Skeletal muscle satellite cell (primary cell): Measurements from ENCODE around the gene BMX. TPM values are rescaled to one million over a fixed set of nuclear protein-coding genes. Genes with fewer than 3 reads are reported as not detected.

Experiments
- H3K27me3 ChIP-seq: 2 replicates; pipeline ENCODE4 v1.7.0; 2013; ENCODE audit warnings: low read length; ENCODE audit not compliant: control insufficient read depth, insufficient read depth
- H3K36me3 ChIP-seq: 2 replicates; pipeline ENCODE4 v1.7.0; 2013; ENCODE audit warnings: mild to moderate bottlenecking, control low read depth, low read length; ENCODE audit not compliant: insufficient read depth
- H3K4me1 ChIP-seq: 2 replicates; pipeline ENCODE4 v1.7.0; 2013; ENCODE audit warnings: low read length; ENCODE audit not compliant: control insufficient read depth, insufficient read depth
- H3K4me2 ChIP-seq: 2 replicates; pipeline ENCODE4 v1.7.0; 2013; ENCODE audit warnings: mild to moderate bottlenecking, low read length
- H3K4me3 ChIP-seq: 2 replicates; pipeline ENCODE4 v1.7.0; 2013; ENCODE audit warnings: low read length
- H3K9ac ChIP-seq: 2 replicates; pipeline ENCODE4 v1.7.0; 2013; ENCODE audit warnings: mild to moderate bottlenecking, low read depth, low read length, moderate library complexity
- H3K9me3 ChIP-seq: replicated peaks from 2 replicates; pipeline ENCODE4 v1.7.0; 2013; ENCODE audit warnings: mild to moderate bottlenecking, control low read depth, low read length
- total RNA-seq: library from RNA; depleted of rRNA; stranded (reverse); fragments of >200 nt; gene quantifications from 2 replicates; pipeline ENCODE4 v1.2.3, GENCODE V29; 2012; rRNA removed

BMX gene
- not detected in 2 replicates for total RNA-seq

- H3K36me3 ChIP-seq, result no peaks in the 10 kb centered on the region
- H3K4me1 ChIP-seq, result no peaks in the 10 kb centered on the region
- H3K27me3 ChIP-seq, result peaks cover 39% of the 10 kb centered on the region
- no peaks in the 10 kb centered on the region for H3K9me3 ChIP-seq
- no peak within 1 kb of the TSS for H3K4me3 ChIP-seq
- no peak within 1 kb of the TSS for H3K4me2 ChIP-seq
- no peak within 1 kb of the TSS for H3K9ac ChIP-seq
Observed at GRCh38 chrX:15500497-15500966, at the start of gene BMX. TSS of gene BMX (plus strand) at chrX:15500807. CDS start at chrX:15508354, 7,547 bp downstream.

- no peaks in the 10 kb centered on the region for H3K4me1 ChIP-seq
- H3K27me3 ChIP-seq, result no peaks in the 10 kb centered on the region
- no peaks in the 10 kb centered on the region for H3K36me3 ChIP-seq
- no peak overlapping the region for H3K9ac ChIP-seq
- no peak overlapping the region for H3K4me3 ChIP-seq
- H3K9me3 ChIP-seq, result no peaks in the 10 kb centered on the region
- no peak overlapping the region for H3K4me2 ChIP-seq
Observed at GRCh38 chrX:15451913-15452312, 48.7 kb upstream of the BMX start.

DNA sequence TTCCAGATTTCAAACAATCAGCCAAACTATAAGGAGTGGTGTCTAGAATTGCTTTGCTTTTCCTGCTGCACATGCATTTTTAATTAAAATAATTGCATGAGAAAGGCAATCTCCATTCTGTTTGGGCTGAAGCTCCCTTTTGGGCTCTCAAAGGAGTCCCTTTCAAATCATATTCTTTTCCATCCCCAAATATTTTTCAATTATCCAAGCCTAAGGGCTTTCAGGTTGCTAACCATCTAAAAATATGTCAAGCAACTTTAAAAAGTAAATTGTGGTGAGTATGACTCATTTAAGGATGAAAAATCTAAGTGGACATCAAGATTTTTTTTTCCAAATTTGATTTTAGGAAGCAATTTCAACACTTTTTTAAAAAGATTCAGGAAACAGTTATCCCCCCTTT, 35.9 kb upstream of the BMX start:
- Histone ChIP-seq H3K36me3 (no peaks in the 10 kb centered on the region), H3K9me3 (no peaks in the 10 kb centered on the region), H3K4me3 (no peak overlapping the region), H3K4me1 (no peaks in the 10 kb centered on the region), H3K4me2 (no peak overlapping the region), H3K9ac (no peak overlapping the region), H3K27me3 (no peaks in the 10 kb centered on the region)

GRCh38 chrX:15465347-15465746, 35.3 kb upstream of the BMX start:
- Histone ChIP-seq H3K27me3 (no peaks in the 10 kb centered on the region), H3K9ac (no peak overlapping the region), H3K9me3 (no peaks in the 10 kb centered on the region), H3K36me3 (no peaks in the 10 kb centered on the region), H3K4me2 (no peak overlapping the region), H3K4me1 (no peaks in the 10 kb centered on the region), H3K4me3 (no peak overlapping the region)

- no peaks in the 10 kb centered on the region for H3K9me3 ChIP-seq
- no peaks in the 10 kb centered on the region for H3K4me1 ChIP-seq
- H3K4me3 ChIP-seq, result no peak overlapping the region
- no peaks in the 10 kb centered on the region for H3K36me3 ChIP-seq
- no peaks in the 10 kb centered on the region for H3K27me3 ChIP-seq
- H3K9ac ChIP-seq, result no peak overlapping the region
- no peak overlapping the region for H3K4me2 ChIP-seq
Observed at GRCh38 chrX:15465896-15466651, 34.5 kb upstream of the BMX start.

- no peak overlapping the region for H3K9ac ChIP-seq
- no peak overlapping the region for H3K4me2 ChIP-seq
- no peaks in the 10 kb centered on the region for H3K9me3 ChIP-seq
- no peaks in the 10 kb centered on the region for H3K4me1 ChIP-seq
- H3K36me3 ChIP-seq, result no peaks in the 10 kb centered on the region
- H3K27me3 ChIP-seq, result no peaks in the 10 kb centered on the region
- no peak overlapping the region for H3K4me3 ChIP-seq
Observed at GRCh38 chrX:15468036-15468435, 32.6 kb upstream of the BMX start.

GRCh38 chrX:15469613-15470012, 31.0 kb upstream of the BMX start:
- Histone ChIP-seq H3K4me1 (no peaks in the 10 kb centered on the region), H3K4me3 (no peak overlapping the region)

DNA sequence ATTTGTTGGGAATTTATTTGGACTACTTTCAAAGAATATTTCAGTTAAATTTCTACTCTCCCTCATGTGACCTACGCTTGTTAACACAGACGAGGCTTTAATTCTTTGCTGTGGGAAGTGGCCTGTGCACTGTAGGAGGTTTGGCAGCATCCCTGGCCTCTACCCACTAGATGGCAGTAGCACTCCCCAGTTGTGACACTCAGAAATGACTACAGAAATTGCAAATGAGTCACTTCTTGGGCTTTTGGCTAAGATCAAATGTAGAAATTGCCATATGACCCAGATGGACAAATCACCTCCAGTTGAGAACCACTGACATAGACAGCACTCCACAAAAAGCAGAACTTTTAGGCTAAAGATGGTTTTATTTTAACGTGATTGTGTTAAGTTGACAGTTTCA, 29.6 kb upstream of the BMX start:
- Histone ChIP-seq H3K9ac (no peak overlapping the region), H3K4me3 (no peak overlapping the region), H3K9me3 (no peaks in the 10 kb centered on the region), H3K36me3 (no peaks in the 10 kb centered on the region), H3K4me1 (no peaks in the 10 kb centered on the region), H3K27me3 (no peaks in the 10 kb centered on the region), H3K4me2 (no peak overlapping the region)

More at GRCh38 chrX:15469613-15470012, 31.0 kb upstream of the BMX start:
- no peaks in the 10 kb centered on the region for H3K36me3 ChIP-seq
- H3K9ac ChIP-seq, result no peak overlapping the region
- no peaks in the 10 kb centered on the region for H3K27me3 ChIP-seq
- no peaks in the 10 kb centered on the region for H3K9me3 ChIP-seq
- H3K4me2 ChIP-seq, result no peak overlapping the region

- Histone ChIP-seq H3K4me2 (no peak overlapping the region), H3K4me1 (no peaks in the 10 kb centered on the region), H3K4me3 (no peak overlapping the region), H3K36me3 (no peaks in the 10 kb centered on the region), H3K27me3 (no peaks in the 10 kb centered on the region), H3K9me3 (no peaks in the 10 kb centered on the region), H3K9ac (no peak overlapping the region)
Observed at GRCh38 chrX:15472531-15472930, 28.1 kb upstream of the BMX start.

DNA sequence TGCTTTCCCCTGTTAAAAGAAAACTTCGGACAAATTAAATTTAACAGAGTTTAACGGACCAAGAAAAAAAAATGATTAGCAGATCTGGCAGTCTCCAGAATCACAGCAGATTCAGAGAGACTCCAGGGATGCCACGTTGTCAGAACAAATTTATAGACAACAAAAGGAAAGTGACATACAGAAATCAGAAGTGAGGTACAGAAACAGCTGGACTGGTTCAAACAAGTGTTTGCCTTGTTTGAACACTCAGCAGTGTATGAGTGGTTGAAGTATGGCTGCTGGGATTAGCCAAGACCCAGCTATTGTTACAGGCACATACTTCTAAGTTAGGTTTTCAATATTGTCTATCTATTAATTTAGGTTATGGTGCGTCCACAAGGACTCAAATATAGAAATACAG, 26.6 kb upstream of the BMX start:
- H3K4me2 ChIP-seq, result no peak overlapping the region

DNA sequence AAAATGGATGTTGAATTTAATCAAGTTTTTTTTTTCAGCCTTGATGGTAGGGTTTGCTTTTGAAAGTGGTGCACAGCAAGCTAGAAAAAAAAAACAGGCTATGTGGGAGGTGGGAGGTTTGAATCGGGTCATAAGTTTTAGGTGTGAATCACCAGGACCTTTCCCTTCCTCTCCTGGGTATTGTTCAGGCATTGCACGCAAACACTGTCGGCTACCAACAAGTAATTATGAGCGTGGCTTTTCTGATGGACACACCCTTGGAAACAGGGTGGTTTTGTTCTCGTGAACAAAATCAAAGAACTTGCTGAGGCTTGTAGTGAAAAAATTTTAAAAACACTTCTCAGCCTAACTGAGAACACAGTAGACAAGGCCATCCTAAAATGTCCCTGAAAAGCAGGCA, 25.6 kb upstream of the BMX start:
- Histone ChIP-seq H3K9ac (no peak overlapping the region), H3K4me2 (no peak overlapping the region), H3K36me3 (no peaks in the 10 kb centered on the region), H3K4me3 (no peak overlapping the region), H3K9me3 (no peaks in the 10 kb centered on the region), H3K4me1 (no peaks in the 10 kb centered on the region), H3K27me3 (no peaks in the 10 kb centered on the region)

More for the DNA sequence above, 26.6 kb upstream of the BMX start:
- Histone ChIP-seq H3K36me3 (no peaks in the 10 kb centered on the region), H3K4me3 (no peak overlapping the region), H3K9me3 (no peaks in the 10 kb centered on the region), H3K9ac (no peak overlapping the region), H3K27me3 (no peaks in the 10 kb centered on the region), H3K4me1 (no peaks in the 10 kb centered on the region)

- no peak overlapping the region for H3K4me2 ChIP-seq
- H3K27me3 ChIP-seq, result no peaks in the 10 kb centered on the region
- H3K9ac ChIP-seq, result no peak overlapping the region
- H3K4me3 ChIP-seq, result no peak overlapping the region
- H3K4me1 ChIP-seq, result no peaks in the 10 kb centered on the region
- no peaks in the 10 kb centered on the region for H3K9me3 ChIP-seq
- H3K36me3 ChIP-seq, result no peaks in the 10 kb centered on the region
Observed at GRCh38 chrX:15475486-15475885, 25.1 kb upstream of the BMX start.
